Measurements from ENCODE around the gene INPP5E. TPM values are rescaled to one million over a fixed set of nuclear protein-coding genes. Genes with fewer than 3 reads are reported as not detected.

INPP5E gene
- total RNA-seq, 1 experiment from 2014 or later = 11.3 TPM

GRCh38 chr9:136385015-136385414 is 54.6 kb downstream of the INPP5E start:
- no peak overlapping the region for H3K4me3 Mint-ChIP-seq (ENCODE audit: low read depth, unreplicated experiment)
- no peak overlapping the region for H3K27ac Mint-ChIP-seq (ENCODE audit: unreplicated experiment)
- BruUV-seq (replicated peaks) = no TSS peak
- intact Hi-C loops (cut with micrococcal nuclease; ENCODE audit: unreplicated experiment) = no loop called here
- no peak for TF ChIP-seq CTCF (IDR thresholded peaks at IDR 0.05; ENCODE audit: unreplicated experiment)
- no peaks in the 10 kb centered on the region for H3K4me1 Mint-ChIP-seq (ENCODE audit: low read depth, unreplicated experiment)
- H3K9me3 Mint-ChIP-seq (ENCODE audit: low read depth, unreplicated experiment) = no peaks in the 10 kb centered on the region
- no peak for DNase-seq
- H3K27me3 Mint-ChIP-seq (ENCODE audit: unreplicated experiment) = no peaks in the 10 kb centered on the region
- H3K36me3 Mint-ChIP-seq (ENCODE audit: insufficient read depth, unreplicated experiment) = peaks cover 29% of the 10 kb centered on the region
- CTCF ChIA-PET = no interaction called here

GRCh38 chr9:136383436-136383835 is 56.2 kb downstream of the INPP5E start:
- H3K27me3 Mint-ChIP-seq (ENCODE audit: unreplicated experiment) = no peaks in the 10 kb centered on the region
- peaks cover 23% of the 10 kb centered on the region for H3K36me3 Mint-ChIP-seq (ENCODE audit: insufficient read depth, unreplicated experiment)
- TF ChIP-seq CTCF (IDR thresholded peaks at IDR 0.05; ENCODE audit: unreplicated experiment) = no peak
- H3K9me3 Mint-ChIP-seq (ENCODE audit: low read depth, unreplicated experiment) = no peaks in the 10 kb centered on the region
- intact Hi-C loops (cut with micrococcal nuclease; ENCODE audit: unreplicated experiment) = no loop called here
- no peak overlapping the region for H3K4me3 Mint-ChIP-seq (ENCODE audit: low read depth, unreplicated experiment)
- BruUV-seq (replicated peaks) = no TSS peak
- no peaks in the 10 kb centered on the region for H3K4me1 Mint-ChIP-seq (ENCODE audit: low read depth, unreplicated experiment)
- no peak for DNase-seq
- H3K27ac Mint-ChIP-seq (ENCODE audit: unreplicated experiment) = no peak overlapping the region
- CTCF ChIA-PET = no interaction called here

GRCh38 chr9:136381966-136382513 is 57.6 kb downstream of the INPP5E start:
- intact Hi-C loops (cut with micrococcal nuclease; ENCODE audit: unreplicated experiment) = no loop called here
- H3K4me3 Mint-ChIP-seq (ENCODE audit: low read depth, unreplicated experiment) = no peak overlapping the region
- no peak for DNase-seq
- CTCF ChIA-PET = no interaction called here
- peaks cover 15% of the 10 kb centered on the region for H3K36me3 Mint-ChIP-seq (ENCODE audit: insufficient read depth, unreplicated experiment)
- no peak overlapping the region for H3K27ac Mint-ChIP-seq (ENCODE audit: unreplicated experiment)
- no peaks in the 10 kb centered on the region for H3K4me1 Mint-ChIP-seq (ENCODE audit: low read depth, unreplicated experiment)
- no peaks in the 10 kb centered on the region for H3K27me3 Mint-ChIP-seq (ENCODE audit: unreplicated experiment)
- BruUV-seq (replicated peaks) = no TSS peak
- no peaks in the 10 kb centered on the region for H3K9me3 Mint-ChIP-seq (ENCODE audit: low read depth, unreplicated experiment)
- TF ChIP-seq CTCF (IDR thresholded peaks at IDR 0.05; ENCODE audit: unreplicated experiment) = no peak

GRCh38 chr9:136381311-136381710 is 58.3 kb downstream of the INPP5E start:
- TF ChIP-seq CTCF (IDR thresholded peaks at IDR 0.05; ENCODE audit: unreplicated experiment) = no peak
- intact Hi-C loops (cut with micrococcal nuclease; ENCODE audit: unreplicated experiment) = no loop called here
- H3K36me3 Mint-ChIP-seq (ENCODE audit: insufficient read depth, unreplicated experiment) = peaks cover 11% of the 10 kb centered on the region
- BruUV-seq (replicated peaks) = no TSS peak
- CTCF ChIA-PET = no interaction called here
- H3K4me3 Mint-ChIP-seq (ENCODE audit: low read depth, unreplicated experiment) = no peak overlapping the region
- no peak overlapping the region for H3K27ac Mint-ChIP-seq (ENCODE audit: unreplicated experiment)
- no peak for DNase-seq
- H3K9me3 Mint-ChIP-seq (ENCODE audit: low read depth, unreplicated experiment) = no peaks in the 10 kb centered on the region
- H3K4me1 Mint-ChIP-seq (ENCODE audit: low read depth, unreplicated experiment) = no peaks in the 10 kb centered on the region
- H3K27me3 Mint-ChIP-seq (ENCODE audit: unreplicated experiment) = no peaks in the 10 kb centered on the region
